HG02642 (cell line): ENCODE data around the gene HAUS6.
"Not testable (repeated sequence)": the region's sequence is repeated elsewhere in the genome, so short reads cannot be mapped to it uniquely, and the experiment has no call there.

Experiments used
- ATAC-seq: cut with Tn5 transposase; IDR thresholded peaks from one replicate; pipeline ENCODE4 v1.9.1; 2021; ENCODE audit warnings: mild to moderate bottlenecking; ENCODE audit not compliant: unreplicated experiment, poor library complexity

The HAUS6 gene

DNA sequence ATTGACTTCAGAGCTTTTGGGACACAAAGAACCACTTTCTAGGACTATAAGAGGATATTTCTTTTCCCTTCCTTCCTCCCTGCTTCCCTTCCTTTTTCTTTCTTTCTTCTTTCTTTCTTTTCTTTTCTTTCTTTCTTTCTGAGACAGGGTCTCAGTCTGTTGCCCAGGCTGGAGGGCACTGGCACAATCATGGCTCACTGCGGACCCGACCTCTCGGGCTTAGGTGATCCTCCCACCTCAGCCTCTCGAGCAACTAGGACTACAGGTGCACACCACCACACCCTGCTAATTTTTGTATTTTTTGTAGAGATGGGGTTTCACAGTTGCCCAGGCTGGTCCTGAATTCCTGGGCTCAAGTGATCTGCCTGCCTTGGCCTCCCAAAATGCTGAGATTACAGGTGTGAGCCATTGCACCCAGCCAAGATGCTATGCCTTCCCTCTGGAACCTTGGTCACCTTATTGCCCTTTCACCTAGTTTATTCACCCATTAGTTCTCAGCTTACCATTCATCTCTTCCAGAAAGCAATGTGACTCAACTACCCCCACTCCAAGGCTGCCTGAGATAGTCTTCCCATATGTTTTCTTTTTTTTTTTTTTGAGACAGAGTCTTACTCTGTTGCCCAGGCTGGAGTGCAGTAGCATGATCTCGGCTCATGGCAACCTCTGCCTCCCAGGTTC lies 14.5 kb upstream of the HAUS6 start:
- ATAC-seq: no peak

DNA sequence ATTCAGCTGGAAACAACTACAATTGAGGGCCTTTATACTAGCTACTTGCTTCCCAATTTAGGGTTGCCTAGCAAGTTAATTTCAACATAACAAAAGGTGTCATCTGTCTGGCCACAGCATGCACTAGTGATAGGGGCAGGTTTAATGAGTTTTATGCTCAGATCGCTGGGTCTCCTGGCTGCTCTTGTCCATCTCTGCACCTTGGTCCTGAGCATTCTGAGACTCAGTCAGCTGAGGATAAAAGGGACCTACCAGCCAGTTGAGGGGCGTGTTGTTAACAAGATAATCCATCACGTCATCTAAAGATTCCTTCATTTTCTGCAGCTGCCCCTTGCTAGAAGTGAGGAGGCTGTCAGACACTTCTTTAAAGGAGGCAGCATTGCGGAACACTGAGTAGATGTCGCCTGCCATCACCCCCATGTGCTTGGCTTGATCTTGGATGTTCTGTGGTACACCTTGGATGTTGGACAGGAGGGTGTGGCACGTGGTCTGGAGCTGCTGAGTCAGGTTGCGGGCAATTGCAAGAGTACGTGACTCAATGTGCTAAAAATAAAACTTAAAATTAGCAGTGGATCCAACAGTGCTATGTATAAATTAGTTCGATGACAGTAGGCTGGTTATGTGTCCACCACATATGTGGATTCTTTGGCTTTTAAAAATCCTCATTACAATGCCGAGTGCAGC lies 13.5 kb upstream of the HAUS6 start:
- no peak for ATAC-seq

DNA sequence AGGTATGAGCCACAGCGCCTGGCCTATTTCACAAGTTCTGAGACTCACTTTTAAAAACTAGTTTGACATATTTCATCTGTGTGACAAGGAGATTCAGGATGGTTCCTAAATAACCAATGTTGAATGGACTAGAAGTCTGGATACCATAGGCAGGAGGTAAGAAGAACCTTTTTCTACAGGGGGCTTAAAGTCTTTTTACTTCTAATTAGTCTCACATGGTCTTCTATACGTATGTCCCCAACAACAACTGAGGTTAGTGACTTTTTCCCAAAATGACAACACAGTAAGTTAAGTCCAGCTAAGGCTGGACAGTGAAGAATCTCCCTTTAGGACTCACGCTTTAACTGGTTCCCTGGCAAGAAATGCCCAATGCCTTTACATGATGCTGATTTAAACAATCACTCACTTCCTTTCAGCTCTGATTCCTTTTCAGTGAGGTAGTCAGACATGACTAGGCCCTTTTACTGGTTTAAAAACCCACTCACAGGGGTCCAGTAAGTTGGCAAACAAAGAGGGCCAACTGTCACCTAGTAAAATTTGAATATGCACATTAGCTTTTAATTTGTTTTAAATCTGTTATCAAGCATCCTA lies 12.1 kb upstream of the HAUS6 start:
- ATAC-seq: no peak

DNA sequence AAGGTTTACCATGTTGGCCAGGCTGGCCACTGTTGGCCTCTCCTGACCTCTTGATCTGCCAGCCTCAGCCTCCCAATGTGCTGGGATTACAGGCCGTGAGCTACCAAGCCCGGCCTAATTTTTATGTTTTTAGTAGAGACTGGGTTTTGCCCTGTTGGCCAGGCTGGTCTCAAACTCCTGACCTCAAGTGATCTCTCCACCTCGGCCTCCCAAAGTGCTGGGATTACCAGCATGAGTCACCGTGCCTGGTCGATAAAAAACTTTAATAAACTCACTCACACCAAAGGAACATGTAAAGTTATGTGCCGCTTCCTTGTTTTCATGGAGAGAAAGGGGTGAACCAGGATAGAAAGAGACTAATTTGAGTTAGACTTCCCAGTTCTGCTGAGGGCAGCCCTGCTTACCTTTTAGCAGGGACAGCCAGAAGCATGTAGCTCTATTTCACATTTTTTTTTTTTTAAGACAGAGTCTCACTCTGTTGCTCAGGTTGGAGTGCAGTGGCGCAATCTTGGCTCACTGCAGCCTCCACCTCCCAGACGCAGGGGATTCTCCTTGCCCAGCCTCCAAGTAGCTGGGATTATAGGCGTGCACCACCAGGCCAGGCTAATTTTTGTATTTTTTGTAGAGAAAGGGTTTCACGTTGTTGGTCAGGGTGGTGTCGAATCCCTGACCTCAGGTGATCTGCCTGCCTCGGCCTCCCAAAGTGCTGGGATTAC lies 11.4 kb upstream of the HAUS6 start:
- no peak for ATAC-seq

DNA sequence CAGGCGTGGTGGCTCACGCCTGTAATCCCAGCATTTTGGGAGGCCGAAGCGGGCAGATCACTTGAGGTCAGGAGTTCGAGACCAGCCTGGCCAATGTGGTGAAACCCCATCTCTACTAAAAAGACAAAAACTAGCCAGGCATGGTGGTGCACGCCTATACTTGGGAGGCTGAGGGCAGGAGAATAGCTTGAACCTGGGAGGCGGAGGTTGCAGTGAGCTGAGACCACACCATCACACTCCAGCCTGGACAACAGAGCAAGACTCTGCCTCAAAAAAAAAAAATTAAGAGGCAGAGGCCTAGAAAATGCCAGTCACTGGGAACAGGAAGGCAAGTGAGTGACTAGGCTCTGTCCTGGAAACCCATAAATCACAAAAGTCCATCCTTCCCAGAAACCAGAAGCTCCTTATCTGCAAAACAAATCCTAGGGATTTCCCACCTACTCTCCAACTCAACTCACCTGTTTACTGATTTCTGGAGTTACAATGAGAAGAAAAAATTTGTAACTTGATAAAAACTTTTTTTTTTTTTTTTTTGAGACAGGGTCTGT lies 10.4 kb upstream of the HAUS6 start:
- ATAC-seq: not testable (repeated sequence)

DNA sequence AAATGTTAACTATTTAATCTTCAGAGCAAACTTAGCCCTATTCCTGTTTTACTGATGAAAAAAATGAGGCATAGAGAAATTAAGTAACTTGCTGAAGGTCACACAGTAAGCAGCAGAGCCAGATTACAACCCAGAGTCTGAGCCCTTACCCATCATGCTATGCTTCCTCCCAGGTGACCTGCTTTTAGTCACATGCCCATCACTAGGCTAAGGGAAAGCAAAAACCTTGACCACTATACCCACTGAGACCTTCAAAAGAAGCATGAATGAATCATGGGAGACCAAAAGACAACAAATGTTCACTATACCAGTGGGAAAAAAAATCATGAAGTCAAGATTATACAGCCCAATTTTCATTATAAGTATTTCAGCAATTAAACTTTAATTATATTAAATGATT lies 5.3 kb upstream of the HAUS6 start:
- no peak for ATAC-seq

DNA sequence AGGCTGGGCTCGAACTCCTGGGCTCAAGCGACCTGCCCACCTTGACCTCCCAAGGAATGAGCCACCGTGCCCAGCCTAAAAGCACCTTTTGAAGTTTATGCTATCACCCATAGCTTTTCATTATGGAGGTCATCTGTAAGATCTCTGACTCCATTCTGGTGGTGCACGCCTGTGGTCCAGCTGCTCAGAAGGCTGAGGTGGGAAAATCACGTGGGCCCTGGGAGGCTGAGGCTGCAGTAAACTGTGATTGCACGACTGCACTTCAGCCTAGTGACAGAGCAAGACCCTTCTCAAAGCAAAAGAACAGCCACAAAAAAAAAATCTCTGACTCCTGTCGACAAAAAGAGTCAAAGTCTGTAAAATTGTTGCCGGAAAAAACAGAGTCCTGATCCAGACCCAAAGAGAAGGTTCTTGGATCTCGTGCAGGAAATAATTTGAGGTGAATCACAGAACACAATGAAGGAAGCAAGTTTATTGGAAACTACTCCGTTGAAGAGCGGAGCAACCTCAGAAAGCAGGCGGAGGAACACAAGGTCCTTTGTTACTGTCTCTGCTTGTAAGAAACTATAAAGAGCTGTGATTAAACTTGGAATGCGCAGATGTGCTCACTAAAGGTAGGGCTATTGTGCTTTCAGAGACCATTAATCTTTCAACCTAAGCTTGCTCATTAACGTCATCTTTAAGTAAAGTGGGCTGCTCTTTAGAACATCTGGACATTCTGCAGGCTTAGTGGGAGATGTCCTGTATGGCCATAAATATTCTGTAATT lies 2.0 kb upstream of the HAUS6 start:
- no peak for ATAC-seq

DNA sequence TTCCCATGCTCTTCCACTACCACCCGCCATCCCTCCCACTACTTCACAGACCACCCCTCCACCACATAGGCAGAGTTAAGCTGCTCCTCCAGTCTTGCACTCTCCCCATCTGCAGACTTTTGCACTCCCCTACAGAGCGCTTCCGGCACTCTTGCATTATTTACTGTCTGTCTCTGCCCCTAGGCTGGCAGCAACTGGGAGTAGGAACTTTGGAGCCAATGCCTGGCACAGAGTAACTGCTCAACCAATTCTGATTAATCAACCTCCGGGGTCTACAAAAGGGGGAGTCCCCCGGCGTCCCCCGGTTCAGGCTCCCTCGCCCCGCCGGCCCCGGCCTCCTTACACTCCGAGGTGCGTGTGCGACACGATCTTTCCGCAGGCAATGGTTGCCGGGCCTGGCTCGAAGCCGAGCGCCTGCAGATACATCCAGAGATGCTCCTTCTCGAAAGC lies 498 bp downstream of the HAUS6 start:
- ATAC-seq: peak; percentile 35

DNA sequence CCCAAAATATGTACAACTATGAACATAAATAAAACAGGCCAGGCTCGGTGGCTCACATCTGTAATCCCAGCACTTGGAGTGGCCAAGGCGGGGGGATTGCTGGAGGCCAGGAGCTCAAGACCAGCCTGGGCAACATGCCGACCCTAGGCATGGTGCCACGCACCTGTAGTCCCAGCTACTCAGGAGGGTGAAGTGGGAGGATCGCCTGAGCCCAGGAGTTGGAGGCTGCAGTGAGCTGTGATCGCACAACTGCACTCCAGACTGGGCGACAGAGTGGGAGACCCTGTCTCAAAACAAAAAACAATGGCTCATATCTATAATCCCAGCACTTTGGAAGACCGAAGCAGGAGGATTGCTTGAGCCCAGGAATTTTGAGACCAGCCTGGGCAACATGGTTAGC lies 1.5 kb downstream of the HAUS6 start:
- no peak for ATAC-seq

DNA sequence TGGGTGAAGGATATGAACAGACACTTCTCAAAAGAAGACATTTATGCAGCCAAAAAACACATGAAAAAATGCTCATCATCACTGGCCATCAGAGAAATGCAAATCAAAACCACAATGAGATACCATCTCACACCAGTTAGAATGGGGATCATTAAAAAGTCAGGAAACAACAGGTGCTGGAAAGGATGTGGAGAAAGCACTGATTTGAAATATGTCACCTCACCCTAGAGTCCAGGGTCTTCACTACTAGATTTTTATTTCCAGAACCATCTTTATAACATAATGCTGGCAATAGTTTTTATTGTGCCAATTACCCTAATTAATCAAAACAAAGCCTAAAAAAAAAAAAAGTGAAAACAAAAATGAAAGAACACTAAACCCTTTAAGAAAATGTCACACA lies 5.3 kb downstream of the HAUS6 start:
- ATAC-seq: not testable (repeated sequence)

DNA sequence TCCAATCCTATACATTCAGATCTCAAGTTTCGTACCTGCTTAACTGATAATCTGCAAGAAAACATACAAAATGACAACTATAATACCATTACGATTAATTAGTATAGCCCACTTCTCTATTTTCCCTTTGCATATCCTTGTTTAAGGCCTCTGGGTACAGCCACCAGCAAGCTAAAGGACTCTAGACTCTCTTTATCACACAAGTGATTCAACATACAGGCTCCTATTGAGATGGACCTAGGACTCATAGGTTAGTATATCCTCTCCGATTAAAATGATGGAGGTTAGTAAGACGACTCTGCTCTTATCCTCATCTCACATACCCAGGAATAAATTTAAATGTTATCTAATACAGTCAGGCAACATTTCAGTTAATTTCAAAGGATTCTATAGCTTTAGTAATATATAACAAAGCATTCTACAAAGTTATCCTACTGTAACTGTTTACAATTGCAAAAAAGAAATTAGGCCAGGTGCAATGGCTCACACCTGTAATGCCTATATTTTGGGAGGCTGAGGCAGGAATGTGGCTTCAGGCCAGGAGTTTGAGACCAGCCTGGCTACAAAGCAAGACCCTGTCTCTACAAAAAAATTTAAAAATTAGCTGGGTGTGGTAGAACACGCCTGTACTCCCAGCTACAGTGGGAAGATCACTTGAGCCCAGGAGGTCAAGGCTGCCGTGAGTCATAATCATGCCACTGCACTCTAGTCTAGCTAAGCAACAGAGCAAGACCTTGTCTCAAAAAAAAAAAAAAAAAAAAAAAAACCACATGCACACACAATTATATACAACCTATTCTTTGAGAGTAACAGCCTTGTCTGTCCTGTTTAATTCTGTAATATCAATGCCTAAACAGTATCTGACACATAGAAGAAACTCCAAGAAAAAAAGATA lies 15.4 kb downstream of the HAUS6 start:
- no peak for ATAC-seq

DNA sequence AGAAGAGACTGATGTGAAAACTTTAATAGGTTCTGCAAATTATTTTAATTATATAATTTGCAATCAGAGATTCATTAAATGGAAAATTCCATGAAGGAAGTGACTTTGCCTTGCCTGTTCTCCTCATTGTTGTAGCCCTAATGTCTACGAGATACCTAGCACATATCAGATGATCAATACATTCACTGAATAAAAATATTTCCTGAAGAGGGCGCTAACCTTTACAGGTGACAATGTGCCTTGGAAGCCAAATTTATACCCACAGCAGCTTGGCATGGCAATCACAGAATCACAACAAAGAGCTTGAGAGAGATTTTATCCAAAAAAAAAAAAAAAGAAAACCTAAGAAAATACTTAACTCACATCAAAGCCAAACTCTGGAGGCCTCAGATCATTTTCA lies 17.4 kb downstream of the HAUS6 start:
- no peak for ATAC-seq

DNA sequence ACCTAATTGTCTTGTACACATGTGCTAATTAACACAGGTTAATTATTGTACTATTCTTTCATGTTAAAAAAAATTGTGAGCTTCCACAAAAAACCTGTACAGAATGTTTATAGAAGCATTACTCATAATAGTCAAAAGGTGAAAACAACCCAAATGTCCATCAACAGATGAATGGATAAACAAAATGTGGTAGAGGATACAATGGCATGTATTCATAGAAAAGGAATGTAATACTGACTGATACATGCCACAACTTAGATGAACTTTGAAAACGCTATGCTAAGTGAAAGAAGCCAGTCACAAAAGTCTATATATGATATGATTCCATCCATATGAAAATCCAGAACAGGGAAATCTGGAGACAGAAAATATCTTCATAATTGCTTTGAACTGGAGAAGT lies 27.9 kb downstream of the HAUS6 start:
- no peak for ATAC-seq

DNA sequence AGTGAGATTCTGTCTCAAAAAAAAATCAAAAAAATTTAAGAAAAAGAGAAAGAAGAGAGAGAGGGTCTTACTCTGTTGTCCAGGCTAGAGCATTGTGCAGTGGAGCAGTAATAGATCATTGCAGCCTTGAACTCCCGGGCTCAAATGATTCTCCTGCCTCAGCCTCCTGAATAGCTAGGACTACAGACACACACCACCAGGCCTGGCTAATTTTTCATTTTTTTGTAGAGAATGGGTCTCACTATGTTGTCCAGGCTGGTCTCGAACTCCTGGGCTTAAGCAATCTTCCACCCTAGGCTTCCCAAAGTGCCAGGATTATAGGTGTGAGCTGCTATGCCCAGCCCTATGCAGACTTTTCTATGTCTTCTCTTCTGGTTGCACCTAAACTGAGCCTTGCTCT lies 28.5 kb downstream of the HAUS6 start:
- no peak for ATAC-seq

DNA sequence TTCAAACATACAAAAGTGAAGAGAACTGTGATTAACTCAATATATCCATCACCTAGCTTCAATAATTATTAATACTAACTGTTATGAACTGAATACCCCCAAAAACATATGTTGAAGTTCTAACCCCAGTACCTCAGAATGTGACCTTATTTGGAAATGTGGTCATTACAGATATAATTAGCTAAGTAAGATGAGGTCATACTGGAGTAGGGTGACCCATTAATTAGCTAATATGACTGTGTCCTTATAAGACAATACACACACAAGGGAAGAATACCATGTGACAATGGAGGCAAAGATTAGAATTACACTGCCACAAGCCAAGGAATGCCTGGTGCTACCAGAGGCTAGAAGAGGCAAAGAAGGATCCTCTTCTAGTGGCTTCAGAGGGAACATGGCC lies 45.7 kb downstream of the HAUS6 start:
- no peak for ATAC-seq

DNA sequence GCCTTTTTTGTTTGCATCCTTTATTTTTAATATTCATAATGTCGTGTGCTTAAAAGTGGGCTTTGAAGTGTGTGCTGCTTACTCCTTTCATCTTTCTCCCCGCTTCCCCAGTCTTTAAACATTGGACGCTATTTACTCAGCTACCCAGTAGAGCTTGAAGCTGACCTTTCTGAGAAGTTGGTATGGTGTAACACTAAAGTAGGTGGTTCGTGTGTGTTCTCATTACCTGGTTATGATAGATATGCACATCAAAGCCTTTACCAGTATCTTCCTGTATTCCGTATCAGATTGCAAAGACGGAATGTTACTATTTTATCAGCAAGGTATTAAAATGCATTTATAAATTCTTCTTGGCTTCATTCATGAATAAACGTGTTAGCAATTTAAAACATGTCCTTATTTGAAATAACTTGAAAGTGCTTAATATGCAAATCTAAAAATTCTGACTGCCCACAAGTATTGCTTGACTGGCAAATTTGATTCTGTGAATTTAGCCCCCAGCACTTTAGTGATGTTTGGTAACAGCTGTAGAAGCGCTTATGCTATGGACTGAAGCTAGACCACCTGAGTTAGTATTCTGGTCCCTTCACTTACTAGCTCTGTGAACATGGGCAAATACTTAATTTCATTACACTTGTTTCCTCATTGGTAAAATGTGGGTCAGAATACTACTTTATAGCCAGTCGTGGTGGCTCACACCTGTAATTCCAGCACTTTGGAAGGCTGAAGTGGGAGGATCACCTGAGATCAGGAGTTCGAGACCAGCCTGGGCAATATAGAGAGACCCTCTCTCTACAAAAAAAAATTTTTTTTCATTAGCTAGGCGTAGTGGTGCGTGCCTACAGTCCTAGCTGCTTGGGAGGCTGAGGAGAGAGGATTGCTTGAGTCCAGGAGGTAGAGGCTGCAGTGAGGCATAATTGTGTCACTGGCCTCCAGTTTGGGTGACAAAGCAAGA lies 51.8 kb downstream of the HAUS6 start:
- ATAC-seq: no peak

DNA sequence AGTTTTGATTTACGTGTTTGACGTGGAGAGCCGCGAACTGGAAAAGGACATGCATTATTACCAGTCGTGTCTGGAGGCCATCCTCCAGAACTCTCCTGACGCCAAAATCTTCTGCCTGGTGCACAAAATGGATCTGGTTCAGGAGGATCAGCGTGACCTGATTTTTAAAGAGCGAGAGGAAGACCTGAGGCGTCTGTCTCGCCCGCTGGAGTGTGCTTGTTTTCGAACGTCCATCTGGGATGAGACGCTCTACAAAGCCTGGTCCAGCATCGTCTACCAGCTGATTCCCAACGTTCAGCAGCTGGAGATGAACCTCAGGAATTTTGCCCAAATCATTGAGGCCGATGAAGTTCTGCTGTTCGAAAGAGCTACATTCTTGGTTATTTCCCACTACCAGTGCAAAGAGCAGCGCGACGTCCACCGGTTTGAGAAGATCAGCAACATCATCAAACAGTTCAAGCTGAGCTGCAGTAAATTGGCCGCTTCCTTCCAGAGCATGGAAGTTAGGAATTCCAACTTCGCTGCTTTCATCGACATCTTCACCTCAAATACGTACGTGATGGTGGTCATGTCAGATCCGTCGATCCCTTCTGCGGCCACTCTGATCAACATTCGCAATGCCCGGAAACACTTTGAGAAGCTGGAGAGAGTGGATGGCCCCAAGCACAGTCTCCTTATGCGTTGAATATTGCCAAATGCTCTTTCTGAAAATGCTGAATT lies 52.6 kb downstream of the HAUS6 start:
- ATAC-seq: no peak
